EL (cell line): ENCODE measurements around the gene PDGFB.
"Not testable (repeated sequence)": the region's sequence is repeated elsewhere in the genome, so short reads cannot be mapped to it uniquely, and the experiment has no call there.

Experiments
- DNase-seq: peaks from one replicate; pipeline ENCODE4 v3.0.0-alpha.2; 2016

Gene PDGFB

DNA sequence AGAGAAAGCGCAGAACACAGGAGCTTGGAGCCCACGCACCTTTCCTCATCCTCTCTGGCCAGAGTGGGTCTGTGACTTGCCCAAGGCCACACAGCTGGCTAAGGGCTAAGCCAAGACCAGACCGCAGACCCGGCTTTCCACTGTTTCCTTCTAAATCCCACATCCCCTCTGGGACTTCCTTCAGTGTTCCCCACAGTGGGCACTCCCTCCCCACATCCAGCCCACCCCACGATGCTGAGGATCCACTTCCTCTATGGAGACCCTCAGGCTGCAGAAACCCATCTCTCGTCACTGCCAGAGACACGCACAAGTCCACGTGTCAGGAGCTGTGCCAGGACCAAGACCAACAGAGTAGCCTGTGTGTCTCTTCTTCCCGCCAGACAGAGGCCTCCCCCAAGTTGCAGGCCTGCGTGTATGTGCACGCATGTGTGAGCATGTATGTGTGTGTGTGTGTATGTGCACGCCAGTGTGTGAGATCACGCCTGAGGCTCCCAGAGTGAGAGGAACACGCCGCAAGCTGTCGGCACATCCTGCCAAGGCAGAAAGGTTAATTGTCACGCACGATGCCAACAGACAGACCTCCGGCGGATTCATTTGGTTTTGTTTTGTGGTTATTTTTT is 21.6 kb downstream of the PDGFB start:
- no peak for DNase-seq

DNA sequence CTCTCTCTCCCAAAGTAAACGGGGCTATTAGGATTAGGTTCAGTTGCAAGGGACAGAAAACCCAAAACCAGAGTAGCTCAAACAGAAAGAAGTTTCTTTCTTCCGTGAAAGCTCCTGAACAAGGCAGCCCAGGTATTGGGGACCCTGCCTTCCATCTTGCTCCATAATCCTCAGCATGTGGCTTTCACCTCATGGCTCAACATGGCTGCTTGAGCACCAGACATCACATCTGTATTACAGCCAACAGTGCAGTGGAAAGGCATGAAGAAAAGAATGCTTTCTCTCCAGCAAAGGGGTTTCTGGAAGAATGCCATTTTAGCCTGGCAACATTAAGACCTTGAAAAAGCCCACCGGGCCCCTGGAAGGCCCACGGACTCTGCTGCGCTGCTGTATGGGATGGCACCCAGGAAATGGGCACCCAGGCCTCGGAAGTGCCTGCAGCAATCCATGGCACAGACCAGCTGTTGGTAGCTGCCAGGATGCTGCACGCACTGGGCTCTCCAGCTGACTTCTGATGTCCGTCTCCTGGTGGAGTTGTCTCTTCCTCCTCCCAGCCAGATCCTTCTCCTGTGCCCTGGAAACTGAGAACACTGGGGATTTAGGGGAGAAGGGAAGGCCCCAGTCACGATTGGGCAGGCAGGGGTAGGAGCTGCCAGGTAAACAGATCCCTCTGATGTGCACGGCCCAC is 22.6 kb downstream of the PDGFB start:
- no peak for DNase-seq

DNA sequence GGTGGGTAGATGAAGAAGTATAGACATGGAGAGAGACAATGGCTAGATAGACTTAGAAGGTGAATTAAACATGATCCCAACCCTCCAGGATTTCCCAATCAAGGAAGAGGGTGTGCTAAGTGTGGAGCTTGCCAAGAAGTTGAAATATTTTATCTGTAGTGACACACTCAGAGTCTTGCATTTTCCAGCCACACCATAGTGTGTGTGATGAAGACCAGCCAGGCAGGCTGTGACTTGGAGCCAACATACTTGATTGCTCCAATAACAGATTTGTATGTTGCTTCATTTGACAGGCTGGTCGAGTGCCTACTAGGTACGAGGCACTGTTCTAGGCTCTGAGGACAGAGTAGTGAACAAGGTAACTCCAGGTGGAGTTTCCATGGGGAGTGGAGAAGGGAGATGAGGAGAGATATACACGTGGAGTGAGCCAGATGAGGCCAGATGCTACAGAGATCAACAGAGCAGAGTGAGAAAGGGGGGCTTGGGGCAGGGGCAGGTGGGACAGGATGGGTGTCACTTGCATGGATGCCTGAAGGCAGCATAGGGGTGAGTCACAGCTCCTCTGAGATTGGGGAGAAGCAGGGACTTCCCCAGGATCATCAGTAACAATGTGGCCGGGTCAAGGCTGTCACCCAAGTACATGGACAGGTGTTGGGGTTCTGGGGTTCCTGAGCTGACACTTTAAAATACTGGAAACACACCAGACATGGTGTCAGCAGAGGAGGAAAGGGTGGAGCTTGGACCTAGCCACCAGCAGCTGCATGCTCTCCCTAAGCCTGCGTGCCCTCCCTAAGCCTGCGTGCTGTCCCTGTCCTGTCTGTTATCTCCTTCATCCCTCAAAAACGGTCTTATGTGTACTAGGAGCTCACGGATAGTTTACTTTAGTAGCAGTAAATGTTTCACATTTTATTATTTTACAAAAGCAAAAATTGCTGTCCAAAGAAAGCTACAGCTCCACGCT is 23.6 kb downstream of the PDGFB start:
- DNase-seq = peak; percentile 30

DNA sequence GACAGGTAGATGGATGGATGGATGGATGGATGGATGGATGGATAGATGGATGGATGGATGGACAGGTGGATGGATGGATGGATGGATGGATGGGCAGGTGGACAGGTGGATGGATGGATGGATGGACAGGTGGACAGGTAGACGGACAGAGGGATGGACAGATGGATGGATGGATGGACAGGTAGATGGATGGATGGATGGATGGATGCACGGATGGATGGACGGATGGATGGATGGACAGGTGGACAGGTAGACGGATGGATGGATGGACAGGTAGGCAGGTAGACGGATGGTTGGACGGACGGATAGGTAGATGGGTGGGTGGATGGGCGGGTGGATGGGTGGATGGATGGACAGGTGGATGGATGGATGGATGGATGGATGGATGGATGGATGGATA is 24.3 kb downstream of the PDGFB start:
- DNase-seq = no peak

DNA sequence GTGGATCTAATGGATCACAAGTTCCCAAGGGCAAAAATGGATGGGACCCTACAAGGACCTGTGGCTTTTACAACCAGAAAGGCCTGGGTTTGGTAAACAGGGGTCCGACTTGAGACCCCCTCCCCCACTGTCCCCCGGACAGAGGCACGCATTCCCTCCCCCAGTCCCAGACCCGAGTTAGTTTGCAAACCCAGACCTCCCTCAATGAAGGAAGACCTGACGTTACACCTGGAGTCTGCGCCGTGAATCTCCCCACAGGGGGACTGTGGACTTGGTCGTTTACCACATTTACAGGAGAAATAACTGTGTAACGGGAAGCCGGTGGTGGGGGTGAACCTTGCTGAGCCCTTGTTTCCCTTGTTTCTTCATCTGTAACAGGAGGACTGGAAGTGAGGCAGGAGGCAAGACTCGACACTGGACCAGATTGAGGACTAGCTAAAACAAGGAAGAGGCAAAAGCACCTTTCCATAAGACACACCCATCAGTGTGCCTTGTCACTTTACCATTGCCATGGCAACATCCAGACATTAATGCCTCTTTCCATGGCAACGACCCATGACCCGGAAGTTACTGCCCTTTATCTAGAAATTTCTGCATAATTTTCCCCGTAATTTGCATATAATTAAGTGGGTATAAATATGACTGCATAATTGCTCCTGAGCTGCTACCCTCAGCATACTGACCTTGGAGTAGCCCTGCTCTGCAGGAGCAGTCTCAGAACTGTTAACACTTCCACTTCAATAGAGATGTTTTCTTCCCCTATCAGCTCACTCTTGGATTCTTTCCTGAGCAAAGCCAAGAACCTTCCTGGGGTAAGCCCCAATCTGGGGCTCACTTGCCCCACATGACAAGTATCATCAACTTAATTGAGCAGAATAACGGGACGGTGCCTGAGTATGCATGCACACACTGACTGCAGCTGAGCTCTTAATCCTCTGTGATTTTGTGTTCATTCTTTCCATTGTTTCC is 25.4 kb downstream of the PDGFB start:
- no peak for DNase-seq

DNA sequence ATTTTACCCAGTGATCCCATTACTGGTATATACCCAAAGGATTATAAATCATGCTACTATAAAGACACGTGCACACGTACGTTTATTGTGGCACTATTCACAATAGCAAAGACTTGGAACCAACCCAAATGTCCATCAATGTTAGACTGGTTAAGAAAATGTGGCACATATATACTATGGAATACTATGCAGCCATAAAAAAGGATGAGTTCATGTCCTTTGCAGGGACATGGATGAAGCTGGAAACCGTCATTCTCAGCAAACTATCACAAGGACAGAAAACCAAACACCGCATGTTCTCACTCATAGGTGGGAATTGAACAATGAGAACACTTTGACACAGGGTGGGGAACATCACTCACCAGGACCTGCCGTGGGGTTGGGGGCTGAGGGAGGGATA is 26.4 kb downstream of the PDGFB start:
- DNase-seq = not testable (repeated sequence)

DNA sequence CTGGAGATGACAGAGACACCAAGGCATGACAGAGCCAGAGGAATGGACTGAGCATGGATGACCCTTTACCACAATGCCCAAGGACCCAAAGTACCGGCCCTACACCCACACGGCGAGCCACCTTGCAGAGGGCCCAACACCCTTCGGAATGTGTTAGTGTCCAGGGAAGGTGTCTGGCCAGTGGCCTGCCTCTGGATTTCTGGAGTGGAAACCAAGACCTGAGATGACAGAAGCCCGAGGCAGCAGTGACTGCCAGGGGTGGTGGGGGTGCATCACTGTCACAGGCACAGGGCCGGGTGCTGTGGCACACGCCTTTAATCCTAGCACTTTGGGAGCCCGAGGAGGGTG is 28.7 kb downstream of the PDGFB start:
- no peak for DNase-seq

DNA sequence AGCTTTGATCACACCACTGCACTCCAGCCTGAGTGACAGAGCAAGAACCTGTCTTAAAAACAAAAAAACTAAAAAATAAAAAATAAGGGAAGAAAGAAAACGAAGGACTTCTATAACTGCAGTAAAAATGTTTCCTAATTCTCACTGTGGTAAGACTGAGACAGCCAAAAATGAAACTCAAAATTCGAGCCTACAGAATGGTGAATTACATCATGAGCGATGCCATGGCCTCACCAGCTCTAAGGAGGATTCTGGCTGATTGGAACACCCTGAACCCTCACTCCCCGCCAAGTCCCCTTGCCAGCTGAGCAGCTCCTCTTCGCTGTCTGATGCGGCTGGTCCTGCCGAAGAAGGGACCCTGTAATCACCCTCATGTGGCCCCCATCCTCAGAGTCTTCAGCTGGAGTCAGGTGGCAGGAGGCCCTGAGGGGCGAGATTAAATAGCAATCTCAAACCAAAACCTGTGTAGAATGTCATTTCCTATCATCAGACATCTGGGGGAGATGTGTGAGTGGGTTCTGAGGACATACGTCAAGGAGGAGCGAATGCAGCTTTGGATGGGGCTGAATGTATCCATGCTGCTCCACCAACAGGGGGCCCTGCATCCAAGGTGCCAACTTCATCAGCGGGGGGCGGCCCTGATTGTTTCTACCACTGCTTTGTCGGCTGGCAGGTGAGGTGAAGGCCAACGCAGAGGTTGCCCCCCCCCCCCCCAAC is 29.2 kb downstream of the PDGFB start:
- no peak for DNase-seq

DNA sequence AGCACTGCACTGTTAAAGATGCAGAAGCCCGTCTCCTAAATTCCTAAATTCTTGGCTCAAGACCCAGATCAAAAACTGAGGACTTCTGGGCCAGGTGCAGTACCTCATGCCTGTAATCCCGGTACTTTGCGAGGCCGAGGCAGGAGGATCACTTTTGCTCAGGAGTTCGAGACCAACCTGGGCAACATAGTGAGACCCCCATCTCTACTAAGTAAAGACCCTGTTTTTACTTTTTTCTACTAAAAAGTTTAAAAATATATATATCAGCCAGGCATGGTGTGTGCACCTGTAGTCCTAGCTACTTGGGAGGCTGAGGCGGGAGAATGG is 29.7 kb downstream of the PDGFB start:
- DNase-seq = no peak

DNA sequence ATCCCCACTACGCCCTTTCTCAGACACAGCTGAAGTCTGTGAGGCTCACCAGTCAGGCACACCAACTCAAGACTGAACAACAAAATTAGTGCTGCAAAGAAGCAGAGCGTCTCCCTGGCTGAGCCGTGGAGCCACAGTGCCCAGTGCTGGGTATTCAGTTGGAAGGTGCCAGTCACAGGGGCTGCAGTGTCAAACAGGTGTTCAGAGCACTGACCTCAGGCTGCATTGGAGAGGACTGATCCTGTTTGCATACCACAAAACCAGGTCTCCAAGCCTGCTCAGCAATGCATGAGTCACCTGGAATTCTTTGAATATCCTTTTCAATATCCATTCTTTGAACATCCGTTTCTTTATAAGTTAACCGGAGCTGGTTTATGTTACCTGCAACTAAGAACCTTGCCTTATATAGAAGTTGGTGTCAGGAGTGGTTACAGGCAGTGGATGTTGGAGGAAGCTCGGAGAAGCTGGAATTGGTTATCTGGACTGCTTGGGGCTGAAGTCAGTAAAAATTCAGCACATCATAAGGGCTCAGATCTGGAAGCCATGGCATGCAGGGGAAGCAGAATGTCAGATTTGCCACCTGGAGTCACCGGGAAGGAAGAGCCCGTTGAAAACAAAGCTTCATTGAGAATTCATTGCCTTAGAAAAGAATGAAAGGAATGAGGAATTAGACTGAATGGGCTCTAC is 30.3 kb downstream of the PDGFB start:
- DNase-seq = peak; percentile 50

DNA sequence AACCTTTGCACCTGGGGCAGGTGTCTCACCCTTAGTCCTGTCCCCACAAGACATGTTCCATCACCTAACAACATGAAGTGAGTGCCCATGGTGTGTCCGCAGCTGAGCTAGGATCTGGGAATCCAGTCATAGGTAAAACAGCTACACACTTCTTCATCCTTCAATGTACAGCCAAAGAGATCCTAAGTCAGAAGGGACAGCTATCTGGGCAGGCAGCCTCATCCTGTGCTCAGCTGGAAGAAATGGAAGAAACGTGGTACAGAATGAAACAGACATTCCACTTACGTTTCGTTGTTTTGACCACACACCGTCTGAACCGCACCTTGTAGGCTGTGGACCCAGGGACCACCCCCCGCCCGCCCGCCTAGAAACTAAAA is 30.8 kb downstream of the PDGFB start:
- DNase-seq = no peak

DNA sequence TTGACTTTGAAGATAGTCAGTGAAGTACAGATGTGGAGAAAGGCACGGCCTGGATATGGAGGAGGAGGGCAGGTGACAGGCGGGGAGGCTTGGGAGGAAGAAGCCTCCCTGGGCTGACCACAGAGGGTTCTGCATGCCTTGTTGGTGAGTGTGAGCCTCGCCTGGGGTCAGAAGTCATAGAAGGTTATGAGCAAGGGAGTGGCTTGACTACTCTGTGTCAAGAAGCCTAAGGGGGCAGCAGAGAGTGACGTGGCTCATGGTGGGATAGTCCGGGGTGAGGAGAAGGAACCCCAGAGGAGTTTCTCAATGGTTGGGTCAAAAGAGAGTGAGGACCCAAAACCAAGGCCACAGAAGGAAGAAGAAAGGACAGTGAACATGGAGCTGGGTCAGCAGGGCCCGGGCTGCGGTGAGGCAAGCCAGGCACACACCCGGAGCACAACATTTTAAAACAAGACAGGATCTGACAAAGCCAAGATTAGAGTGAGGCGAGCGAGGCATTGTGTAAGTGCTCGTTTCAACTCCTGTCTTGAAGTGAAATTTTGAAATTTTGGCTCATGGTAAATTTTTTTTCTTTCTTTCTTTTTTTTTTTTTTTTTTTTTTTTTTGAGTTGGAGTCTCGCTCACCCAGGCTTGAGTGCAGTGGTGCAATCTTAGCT is 31.9 kb downstream of the PDGFB start:
- DNase-seq = peak; percentile 90

DNA sequence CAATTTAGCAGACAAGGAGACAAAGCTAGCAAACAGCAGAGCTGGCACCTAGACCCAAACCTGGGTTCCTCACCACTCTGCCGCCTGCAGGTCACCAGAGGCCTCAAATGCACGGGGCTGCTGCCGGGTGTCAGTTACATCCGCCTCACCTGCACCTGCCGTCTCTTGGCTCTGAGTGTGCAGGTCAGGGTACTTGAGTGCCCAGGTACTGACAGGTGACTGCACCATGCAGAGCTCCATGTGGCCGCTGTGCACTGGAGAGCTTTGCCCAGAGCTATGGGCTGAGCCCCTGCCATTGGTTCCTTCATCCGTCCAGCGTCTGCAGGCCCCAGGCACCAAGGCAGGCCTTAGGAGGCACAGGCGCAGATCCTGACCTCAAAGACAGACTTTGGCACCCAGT is 35.0 kb downstream of the PDGFB start:
- DNase-seq = no peak

DNA sequence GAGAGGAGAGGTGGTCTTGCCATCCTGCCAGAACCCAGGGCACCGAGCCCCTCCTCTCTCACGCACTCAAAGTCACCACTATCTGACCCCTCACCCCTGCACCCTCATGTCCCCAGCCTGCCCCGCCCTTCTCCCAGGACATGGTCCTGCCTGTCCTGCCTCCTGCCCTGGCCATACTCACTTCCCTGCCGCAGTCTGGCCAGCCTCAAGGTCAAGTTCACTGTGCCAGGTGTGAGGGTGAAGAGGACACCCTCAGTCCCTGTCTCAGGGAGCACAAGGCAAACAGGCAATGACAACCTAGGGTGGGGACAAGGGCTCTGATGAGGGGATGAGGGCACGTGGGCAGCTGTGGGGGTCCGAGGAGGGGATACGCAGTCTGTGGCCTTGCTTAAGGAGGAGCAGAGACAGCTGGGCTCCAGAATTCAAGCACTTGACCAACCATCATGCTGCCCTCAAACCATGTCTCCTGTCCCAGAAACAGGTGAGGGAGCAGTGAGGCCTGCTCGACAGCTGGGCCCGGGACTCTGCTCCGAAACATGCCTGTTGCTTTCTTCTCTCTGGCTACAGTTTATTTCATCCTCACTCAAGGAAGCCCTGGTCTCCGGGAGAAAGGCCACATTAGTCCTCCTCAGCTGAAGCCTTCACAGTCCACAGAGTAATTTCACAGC is 36.6 kb downstream of the PDGFB start:
- DNase-seq = no peak

DNA sequence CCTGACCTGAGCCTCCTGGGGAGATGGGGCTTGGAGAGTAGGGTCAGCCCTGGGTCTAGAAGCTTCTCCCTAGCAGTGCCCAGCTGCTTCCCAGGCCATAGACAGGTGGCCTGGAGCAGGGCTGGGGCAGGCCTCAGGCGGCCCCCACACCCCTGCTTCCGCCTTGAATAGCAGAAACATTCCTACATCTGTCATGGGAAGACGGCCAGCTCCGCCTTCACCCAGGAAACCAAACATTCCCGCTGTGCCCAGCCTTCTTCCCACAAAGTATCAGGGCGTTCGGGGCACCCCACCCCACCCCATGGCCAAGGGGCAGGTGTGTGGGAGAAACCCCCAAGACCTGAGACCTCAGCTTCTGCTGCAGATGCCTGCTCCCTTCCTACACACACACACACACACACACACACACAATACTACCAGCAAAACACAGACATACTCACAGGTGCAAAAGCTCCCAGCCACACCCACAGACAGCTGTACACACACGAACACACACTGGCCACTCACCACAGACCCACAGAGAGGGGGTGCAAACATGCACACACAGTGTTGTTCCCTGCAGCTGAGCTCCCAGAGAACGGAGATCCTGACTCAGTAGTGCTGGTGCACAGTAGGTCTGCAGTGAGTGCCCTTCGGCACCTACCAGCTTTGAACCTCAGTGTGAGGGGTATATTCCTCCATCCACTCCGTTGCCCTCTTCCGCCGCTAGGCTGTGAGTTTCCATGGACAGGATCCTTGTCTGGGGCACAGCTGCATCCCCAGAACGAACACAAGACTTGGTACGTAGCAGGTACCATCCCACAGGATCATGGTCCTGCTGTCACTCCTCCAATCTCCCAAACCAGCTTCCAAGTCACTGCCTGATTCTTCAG is 37.4 kb downstream of the PDGFB start:
- peak; percentile 45 for DNase-seq

DNA sequence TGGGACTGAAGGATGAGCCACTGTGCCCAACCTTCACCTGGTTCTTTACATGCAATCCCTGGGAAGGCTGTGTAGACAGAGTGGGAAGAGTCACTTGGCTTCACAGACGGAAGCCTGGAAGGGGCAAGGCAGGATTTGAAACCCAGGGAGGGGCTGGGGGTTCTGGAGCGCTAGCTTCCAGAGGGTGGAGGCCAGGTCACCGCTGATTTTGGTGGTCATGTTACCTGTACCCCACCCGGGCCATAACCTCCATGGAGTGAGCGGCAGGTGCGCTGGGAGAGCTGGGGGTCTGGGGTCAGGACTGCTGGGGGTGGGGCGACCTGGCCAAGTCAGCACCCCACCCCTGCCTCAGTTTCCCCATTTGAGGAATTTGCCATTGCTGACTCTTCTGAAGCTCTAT is 38.3 kb downstream of the PDGFB start:
- no peak for DNase-seq

DNA sequence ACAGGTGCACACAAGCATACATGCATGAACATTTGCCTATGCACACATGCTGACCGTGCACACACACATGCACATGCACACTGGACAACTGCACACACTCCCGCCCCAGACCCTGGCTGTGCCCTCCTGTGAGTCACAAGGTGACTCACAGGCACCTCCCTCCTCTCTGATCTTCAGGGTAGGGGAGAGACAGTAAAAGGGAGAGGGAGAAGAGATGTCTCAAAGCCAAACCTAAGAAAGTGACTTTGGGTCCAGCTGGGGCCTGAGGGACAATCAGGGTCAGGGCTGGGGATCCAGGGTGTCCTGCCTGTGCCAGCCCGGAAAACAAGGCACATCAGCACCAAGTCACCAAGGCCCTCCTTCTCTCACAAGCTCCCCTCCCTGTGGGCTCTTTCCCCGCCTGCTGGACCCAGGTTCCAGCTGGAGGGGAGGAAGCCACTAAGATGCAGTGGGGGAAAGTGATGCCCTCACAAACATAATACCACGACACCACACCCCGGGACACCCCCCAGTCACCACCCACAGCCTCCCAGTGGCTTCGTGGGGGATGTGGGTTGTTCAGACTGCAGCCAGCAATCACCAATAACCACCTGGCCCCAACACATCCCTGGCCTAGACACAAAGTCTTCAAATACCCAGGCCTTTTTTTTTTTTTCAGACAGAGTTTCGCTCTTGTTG is 39.3 kb downstream of the PDGFB start:
- peak; percentile 84 for DNase-seq

DNA sequence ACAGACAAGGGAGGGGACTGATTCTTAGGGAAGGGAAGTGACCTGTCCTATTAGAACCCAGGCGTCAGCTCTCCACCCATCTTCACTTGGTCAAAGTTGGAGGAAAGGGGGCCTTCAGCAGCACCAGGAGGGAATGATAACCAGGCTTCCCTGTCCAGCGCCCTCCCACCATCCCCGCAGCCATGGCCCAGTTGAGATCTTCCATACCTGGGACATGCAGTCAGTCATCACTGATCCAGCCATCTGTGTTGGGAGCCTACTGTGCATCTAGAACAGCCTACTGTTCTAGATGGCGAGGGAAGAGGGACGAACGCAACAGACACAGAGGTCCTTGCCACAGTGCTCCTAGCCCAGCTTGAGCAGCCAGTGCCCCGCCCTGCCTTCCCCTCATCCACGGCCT is 40.6 kb downstream of the PDGFB start:
- DNase-seq = no peak

DNA sequence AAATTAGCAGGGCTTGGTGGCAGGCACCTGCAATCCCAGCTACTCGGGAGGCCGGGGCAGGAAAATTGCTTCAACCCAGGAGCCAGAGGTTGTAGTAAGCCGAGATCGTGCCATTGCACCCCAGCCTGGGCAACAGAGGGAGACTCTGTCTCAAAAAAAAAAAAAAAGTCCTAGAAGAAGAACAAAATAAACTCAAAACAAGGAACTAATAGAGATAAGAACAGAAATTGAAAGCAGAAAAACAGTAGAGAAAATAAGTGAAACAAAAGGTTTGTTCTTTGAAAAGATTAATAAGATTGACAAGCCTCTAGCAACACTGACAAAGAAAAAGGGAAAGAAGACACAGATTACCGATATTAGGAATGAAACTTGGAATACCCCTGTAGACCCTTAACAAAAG is 47.2 kb downstream of the PDGFB start:
- DNase-seq = no peak
